ENCODE results near the gene RSU1. TPM values are rescaled to one million over a fixed set of nuclear protein-coding genes. Genes with fewer than 3 reads are reported as not detected.
"Not testable (repeated sequence)": the region's sequence is repeated elsewhere in the genome, so short reads cannot be mapped to it uniquely, and the experiment has no call there.

Gene RSU1
- total RNA-seq, 2 experiments from 2014 or later = 69.5 to 72.7 TPM

DNA sequence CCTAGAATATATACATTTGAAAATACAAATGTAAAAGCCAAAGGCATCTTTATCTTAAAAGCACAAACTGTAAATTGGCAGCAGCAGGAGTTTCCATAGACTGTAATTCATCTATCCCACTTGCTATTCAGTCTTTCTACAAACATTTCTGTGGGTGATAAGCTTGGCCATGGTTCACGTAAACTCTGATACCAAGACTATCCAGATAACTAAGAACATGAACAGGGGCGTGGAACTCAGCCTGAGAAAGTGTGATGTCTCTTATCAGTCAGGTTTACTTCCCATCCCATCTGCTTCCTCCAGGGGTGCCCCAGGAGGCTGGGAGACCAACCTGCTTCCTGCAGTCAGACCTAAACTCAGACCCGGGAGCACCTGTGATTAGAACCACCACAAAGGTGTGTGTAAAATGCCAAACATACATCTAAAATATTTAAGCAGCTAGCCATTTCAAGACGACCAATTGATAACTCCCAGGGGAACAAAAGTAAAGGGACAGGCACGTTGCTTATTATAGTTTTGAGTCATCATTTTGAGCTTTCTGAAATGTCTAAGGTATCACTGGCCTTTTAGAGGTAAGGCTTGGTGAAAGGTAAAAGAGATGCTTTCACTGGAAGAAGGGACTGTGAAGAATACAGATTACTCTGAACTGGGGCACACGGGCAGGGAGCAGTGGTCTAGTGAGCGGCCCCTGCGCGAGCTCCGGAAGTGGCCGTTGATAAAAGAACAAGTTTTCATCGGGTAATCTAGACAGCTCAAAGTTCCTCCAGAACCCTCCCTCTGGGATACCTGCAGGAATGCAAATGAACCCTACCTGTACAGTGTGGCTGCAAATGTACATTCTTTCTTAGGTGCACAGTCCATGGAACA lies 51.5 kb downstream of the RSU1 start:
- no peak for DNase-seq
- ATAC-seq (ENCODE audit: low read depth) = no peak
- Mint-ChIP-seq H3K4me3 (no peak overlapping the region), H3K27me3 (no peaks in the 10 kb centered on the region), H3K9me3 (no peaks in the 10 kb centered on the region), H3K36me3 (peaks cover 10% of the 10 kb centered on the region), H3K4me1 (peaks cover 7% of the 10 kb centered on the region), H3K27ac (no peak overlapping the region)
- POLR2A ChIA-PET = no interaction called here

DNA sequence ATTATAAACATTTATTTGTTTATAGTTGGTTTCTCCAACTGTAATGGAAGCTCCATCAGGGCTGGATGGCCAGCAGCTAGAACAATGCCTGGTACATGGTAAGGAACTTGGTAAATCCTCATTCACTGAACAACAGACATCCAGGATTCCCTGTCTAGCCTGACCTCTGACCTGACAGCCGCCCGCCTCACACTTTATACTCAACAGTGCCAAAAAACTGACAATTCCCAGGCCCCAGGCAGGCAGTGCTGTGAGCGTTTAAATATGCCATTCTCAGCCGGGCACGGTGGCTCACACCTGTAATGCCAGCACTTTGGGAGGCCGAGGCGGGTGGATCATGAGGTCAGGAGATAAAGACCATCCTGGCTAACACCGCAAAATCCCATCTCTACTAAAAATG lies 55.9 kb downstream of the RSU1 start:
- Mint-ChIP-seq H3K27ac (no peak overlapping the region), H3K9me3 (no peaks in the 10 kb centered on the region), H3K27me3 (no peaks in the 10 kb centered on the region), H3K4me3 (no peak overlapping the region), H3K4me1 (peaks cover 2% of the 10 kb centered on the region), H3K36me3 (peaks cover 25% of the 10 kb centered on the region)
- ATAC-seq (ENCODE audit: low read depth) (no peak), DNase-seq (no peak)
- POLR2A ChIA-PET = no interaction called here

DNA sequence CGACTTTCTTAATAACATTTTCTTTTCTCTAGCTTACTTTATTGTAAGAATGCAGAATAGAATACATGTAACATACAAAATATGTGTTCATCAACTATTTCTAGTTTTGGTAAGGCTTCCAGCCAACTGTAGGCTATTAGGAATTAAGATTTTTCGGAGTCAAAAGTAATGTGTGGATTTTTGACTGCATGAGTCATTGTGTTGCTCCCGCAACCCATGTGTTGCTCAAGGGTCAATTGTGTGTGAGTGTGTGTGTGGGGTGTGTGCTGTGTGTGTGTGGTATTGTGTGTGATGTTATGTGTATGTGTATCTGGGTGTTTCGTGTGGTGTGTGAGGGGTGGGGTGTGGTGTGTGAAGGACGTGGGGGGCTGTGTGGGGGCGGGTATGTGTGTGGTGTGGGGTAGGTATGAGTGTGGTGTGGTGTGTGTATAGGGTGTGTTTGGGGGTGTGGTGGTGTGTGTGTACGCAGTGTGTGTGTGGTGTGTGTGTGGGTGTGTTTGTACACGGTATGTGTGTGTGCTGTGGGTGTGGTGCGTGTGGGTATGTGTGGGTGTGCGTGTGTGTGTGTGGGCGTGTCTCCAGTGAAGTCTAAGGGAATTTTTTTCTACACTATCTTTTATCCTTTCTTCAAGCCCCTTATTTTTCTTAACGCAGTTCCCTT lies 60.5 kb downstream of the RSU1 start:
- H3K27me3 Mint-ChIP-seq = no peaks in the 10 kb centered on the region
- H3K4me1 Mint-ChIP-seq = peaks cover 2% of the 10 kb centered on the region
- ATAC-seq (ENCODE audit: low read depth) = no peak
- H3K9me3 Mint-ChIP-seq = no peaks in the 10 kb centered on the region
- POLR2A ChIA-PET = no interaction called here
- H3K4me3 Mint-ChIP-seq = no peak overlapping the region
- H3K27ac Mint-ChIP-seq = no peak overlapping the region
- no peak for DNase-seq
- H3K36me3 Mint-ChIP-seq = peaks cover 23% of the 10 kb centered on the region

DNA sequence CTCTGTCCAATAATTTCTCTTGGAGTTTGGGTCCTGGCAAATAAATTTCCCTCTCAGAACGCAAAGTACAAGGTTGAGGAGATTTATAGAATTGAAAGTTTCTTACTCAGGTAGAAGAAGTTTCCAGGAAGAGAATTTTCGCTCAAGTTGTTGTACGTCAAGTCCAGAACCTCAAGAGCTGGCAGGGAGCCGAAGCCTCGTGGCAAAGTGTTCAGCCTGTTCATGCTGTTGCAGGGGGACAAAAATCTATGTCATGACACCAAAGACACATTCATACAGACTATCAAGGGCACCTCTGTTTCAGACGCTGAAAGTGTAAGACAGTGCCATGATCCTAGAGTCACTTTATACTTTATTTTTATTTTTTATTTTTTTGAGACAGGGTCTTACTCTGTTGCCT lies 62.5 kb downstream of the RSU1 start:
- H3K9me3 Mint-ChIP-seq = no peaks in the 10 kb centered on the region
- POLR2A ChIA-PET = no interaction called here
- H3K4me3 Mint-ChIP-seq = no peak overlapping the region
- DNase-seq (no peak), ATAC-seq (ENCODE audit: low read depth) (no peak)
- peaks cover 29% of the 10 kb centered on the region for H3K36me3 Mint-ChIP-seq
- H3K4me1 Mint-ChIP-seq = peaks cover 2% of the 10 kb centered on the region
- no peaks in the 10 kb centered on the region for H3K27me3 Mint-ChIP-seq
- H3K27ac Mint-ChIP-seq = no peak overlapping the region

DNA sequence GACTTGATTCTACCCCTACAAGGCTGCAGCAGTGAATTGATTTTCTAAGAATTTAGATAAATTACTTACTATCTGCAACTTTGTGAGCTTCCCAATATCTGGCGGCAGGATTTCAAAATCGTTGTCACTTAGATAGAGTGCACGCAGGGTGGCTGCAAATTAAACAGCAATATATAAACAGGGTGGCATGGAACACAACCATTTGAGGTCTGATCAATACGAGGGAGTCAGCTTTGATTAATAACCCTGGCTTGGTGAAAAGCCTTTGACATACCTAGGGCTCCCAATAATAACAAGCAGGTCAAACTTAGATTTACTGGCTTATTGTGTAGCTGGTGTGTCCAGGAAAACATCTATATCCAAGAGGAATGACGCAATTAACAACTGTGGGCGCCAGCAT lies 64.4 kb downstream of the RSU1 start:
- H3K27ac Mint-ChIP-seq; POLR2A ChIA-PET; H3K27me3 Mint-ChIP-seq; DNase-seq; H3K4me1 Mint-ChIP-seq; ATAC-seq (ENCODE audit: low read depth); H3K9me3 Mint-ChIP-seq; H3K4me3 Mint-ChIP-seq: not testable (repeated sequence)
- peaks cover 36% of the 10 kb centered on the region for H3K36me3 Mint-ChIP-seq

DNA sequence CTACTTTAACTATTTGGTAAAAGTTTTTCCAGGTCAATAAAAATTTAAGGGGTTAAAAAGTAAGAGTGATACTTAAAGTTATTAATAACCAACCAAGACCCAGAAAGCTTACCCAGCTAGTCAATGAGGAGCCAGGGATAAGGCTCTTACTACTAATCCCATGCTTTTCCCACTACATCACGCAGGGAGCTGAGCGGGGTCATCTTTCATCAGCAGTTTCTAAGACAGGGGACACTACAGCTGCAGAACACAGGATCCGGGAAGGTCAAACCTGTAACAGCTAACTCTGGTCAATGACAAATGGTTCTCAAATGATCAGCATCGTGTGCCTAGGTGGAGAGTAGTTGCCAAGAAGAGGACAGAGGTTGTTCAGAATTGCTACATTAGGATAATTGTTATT lies 65.1 kb downstream of the RSU1 start:
- H3K36me3 Mint-ChIP-seq = peaks cover 30% of the 10 kb centered on the region
- no peak for ATAC-seq (ENCODE audit: low read depth)

DNA sequence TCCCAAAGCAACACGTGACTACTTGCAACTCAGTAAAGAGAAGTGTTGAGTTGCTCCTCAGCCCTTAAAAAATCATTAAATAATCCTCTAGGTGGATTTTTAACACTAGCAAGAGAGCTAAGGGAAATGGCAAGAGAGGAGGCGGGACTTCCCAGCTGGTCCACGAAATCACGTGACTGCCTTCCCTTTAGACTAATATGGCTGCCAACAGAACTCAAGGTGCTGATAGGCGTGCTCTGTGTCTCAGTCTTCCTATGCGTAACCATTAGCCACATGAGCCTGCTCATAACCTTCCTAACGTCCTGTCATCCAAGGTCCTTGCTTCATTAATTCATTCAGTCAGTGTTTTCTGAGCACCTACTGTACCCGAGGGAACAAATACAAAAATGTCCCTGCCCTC lies 66.0 kb downstream of the RSU1 start:
- H3K27ac Mint-ChIP-seq = no peak overlapping the region
- no peaks in the 10 kb centered on the region for H3K27me3 Mint-ChIP-seq
- H3K4me3 Mint-ChIP-seq = no peak overlapping the region
- POLR2A ChIA-PET = no interaction called here
- H3K9me3 Mint-ChIP-seq = no peaks in the 10 kb centered on the region
- ATAC-seq (ENCODE audit: low read depth) (no peak), DNase-seq (no peak)
- no peaks in the 10 kb centered on the region for H3K4me1 Mint-ChIP-seq
- peaks cover 23% of the 10 kb centered on the region for H3K36me3 Mint-ChIP-seq

More for the DNA sequence above, 65.1 kb downstream of the RSU1 start:
- no peaks in the 10 kb centered on the region for H3K9me3 Mint-ChIP-seq
- no peak overlapping the region for H3K4me3 Mint-ChIP-seq
- no peak overlapping the region for H3K27ac Mint-ChIP-seq
- DNase-seq = no peak
- H3K4me1 Mint-ChIP-seq = peaks cover 2% of the 10 kb centered on the region
- H3K27me3 Mint-ChIP-seq = no peaks in the 10 kb centered on the region
- POLR2A ChIA-PET = no interaction called here

DNA sequence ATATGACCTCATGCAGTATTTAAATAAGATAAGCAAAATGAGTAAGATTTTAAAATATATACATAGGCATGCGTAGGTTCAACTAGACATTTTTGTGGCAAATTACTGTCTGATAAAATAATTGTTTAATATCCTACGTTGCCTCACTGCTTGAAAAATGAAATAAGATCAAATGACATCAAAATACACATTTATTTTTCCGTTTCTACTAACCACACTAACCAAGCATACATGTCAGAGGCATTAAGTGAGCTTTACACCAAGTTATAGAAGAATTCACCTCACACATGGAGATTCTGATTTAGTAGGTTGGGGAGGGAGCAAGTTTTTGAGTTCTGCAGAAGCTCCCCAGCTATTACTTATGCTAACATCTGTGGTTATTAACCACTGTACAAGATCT lies 66.8 kb downstream of the RSU1 start:
- POLR2A ChIA-PET = no interaction called here
- Mint-ChIP-seq H3K4me1 (no peaks in the 10 kb centered on the region), H3K36me3 (peaks cover 23% of the 10 kb centered on the region)

DNA sequence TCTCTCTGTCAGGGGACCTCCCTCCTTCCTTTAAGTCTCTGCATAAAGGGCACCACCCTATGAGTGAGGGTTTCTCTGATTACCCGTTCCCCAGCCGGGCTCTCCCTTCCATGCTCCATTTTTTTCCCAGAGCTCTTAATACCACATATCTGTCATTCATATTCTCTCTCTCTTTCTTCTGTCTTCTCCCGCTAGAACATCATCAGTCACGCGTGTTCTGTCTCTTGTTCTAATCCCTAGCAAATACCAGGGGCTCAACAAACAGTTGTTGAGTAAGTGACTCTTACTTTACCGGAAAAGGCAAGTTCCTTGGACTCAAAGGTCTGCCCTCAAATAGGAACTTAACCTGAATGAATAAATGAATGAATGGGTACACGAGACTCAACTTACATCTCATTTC lies 68.5 kb downstream of the RSU1 start:
- POLR2A ChIA-PET = no interaction called here
- H3K27ac Mint-ChIP-seq = no peak overlapping the region

More for the DNA sequence above, 66.8 kb downstream of the RSU1 start:
- Mint-ChIP-seq H3K27me3 (no peaks in the 10 kb centered on the region), H3K9me3 (no peaks in the 10 kb centered on the region), H3K4me3 (no peak overlapping the region), H3K27ac (no peak overlapping the region)
- ATAC-seq (ENCODE audit: low read depth) (no peak), DNase-seq (no peak)

DNA sequence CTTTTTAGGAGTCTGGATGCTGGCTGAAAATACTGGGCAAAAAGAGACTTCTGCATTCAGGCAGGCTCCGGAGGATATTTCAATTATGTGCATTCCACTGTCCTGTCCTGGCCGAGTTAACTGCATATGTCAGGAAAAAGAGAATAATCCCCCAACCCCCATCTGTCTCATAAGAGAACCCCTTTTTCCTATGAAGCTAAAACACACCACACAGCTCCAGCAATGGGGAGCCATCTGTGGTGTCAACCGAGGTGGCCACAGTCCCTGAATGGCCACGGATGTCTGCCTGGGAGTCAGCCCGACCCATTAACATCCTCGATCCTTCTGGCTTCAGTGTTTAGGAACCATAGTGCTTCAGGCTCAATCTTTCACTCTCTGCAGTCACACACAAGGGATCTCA lies 70.4 kb downstream of the RSU1 start:
- H3K27ac Mint-ChIP-seq = no peak overlapping the region
- no peak for DNase-seq
- peaks cover 27% of the 10 kb centered on the region for H3K36me3 Mint-ChIP-seq
- H3K4me3 Mint-ChIP-seq = no peak overlapping the region
- H3K9me3 Mint-ChIP-seq = no peaks in the 10 kb centered on the region
- H3K27me3 Mint-ChIP-seq = no peaks in the 10 kb centered on the region
- H3K4me1 Mint-ChIP-seq = no peaks in the 10 kb centered on the region
- no peak for ATAC-seq (ENCODE audit: low read depth)
- POLR2A ChIA-PET = no interaction called here

More for the DNA sequence above, 68.5 kb downstream of the RSU1 start:
- Mint-ChIP-seq H3K4me3 (no peak overlapping the region), H3K9me3 (no peaks in the 10 kb centered on the region), H3K36me3 (peaks cover 28% of the 10 kb centered on the region), H3K27me3 (no peaks in the 10 kb centered on the region), H3K4me1 (no peaks in the 10 kb centered on the region)
- no peak for DNase-seq
- ATAC-seq (ENCODE audit: low read depth) = no peak

DNA sequence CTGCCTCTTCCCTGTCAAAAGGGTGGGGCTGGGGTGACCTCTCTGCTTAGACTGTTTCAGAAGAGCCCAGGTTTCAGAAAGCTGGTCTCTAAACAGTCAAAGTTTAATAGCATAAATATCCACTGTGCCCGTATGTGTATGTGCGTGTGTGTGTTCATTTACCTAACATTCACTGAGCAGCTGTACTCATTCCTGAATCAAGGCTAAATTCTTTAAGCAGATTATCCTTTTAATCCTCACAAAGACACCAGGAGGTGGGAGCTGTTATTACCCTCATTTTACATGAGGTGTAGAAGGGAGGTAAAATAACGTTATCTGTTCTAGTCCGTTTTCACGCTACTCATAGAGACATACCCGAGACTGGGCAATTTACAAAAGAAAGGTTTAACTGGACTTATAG lies 72.2 kb downstream of the RSU1 start:
- Mint-ChIP-seq H3K4me3 (no peak overlapping the region), H3K27me3 (no peaks in the 10 kb centered on the region), H3K36me3 (peaks cover 31% of the 10 kb centered on the region), H3K27ac (no peak overlapping the region), H3K4me1 (no peaks in the 10 kb centered on the region), H3K9me3 (no peaks in the 10 kb centered on the region)
- POLR2A ChIA-PET = no interaction called here
- no peak for ATAC-seq (ENCODE audit: low read depth)
- DNase-seq = no peak

DNA sequence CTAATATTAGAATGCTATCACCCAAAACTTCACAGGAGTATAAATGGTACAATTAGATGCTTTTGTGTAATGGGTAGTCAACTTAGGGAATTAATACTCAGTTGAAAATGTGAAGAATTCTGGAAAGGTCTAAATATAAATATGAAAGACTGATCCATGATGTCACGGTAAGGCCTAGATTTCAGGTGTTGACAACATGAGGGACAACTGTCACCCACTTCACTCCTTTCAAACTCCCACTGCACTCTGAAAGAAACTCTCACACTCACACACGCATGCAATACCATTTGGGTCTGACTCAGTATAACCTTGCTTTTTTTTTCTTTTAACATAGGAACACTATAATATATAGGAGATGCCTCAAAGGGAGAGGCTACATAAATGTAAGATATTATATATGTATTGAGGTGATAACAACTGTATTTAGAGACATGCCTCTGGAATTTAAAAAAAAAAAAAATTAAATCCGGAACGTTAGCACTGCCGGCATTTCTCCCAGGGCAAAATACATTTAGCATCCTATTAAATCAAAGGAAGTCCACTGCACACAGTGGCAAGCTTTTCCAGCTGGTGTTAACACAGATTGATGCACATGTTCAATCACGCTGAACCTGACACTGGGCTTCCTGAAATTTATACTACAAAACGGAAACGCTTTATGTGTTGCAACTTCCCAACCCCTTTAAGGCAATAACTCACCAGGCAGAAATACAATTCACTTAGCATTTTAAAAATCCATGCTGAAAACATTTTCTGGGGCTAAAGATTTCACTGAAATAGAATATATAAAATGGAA lies 74.9 kb downstream of the RSU1 start:
- H3K4me1 Mint-ChIP-seq = no peaks in the 10 kb centered on the region
- no peaks in the 10 kb centered on the region for H3K27me3 Mint-ChIP-seq
- no peaks in the 10 kb centered on the region for H3K9me3 Mint-ChIP-seq
- POLR2A ChIA-PET = no interaction called here
- ATAC-seq (ENCODE audit: low read depth) (no peak), DNase-seq (no peak)
- no peak overlapping the region for H3K4me3 Mint-ChIP-seq
- H3K27ac Mint-ChIP-seq = no peak overlapping the region
- peaks cover 46% of the 10 kb centered on the region for H3K36me3 Mint-ChIP-seq

DNA sequence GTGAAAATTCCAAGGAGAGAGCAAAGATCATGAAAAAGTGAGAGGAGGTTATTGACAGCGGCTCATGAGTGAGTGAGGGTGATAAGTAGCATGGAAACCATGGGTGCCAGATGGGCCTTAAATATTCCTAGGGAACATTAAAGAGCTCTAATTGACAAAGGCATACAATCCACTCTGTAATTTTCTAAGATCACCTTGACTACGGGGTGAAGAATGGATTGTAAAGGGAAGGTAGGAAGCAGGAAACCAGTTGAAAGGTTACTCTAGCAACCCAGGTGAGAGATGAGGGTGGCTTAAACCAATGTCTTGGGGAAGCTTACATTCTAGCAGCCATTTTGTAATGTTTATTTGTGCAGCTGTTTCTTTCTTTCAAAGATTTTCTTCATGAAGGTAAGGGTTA lies 75.7 kb downstream of the RSU1 start:
- Mint-ChIP-seq H3K27ac (no peak overlapping the region), H3K9me3 (peaks cover 2% of the 10 kb centered on the region), H3K4me3 (no peak overlapping the region), H3K27me3 (no peaks in the 10 kb centered on the region), H3K4me1 (no peaks in the 10 kb centered on the region), H3K36me3 (peaks cover 54% of the 10 kb centered on the region)
- POLR2A ChIA-PET = interaction anchor here (0.6 kb wide), 1 partner anchor 71 kb away, joined by 3 read pairs; no protein-coding TSS in a partner anchor
- DNase-seq (no peak), ATAC-seq (ENCODE audit: low read depth) (no peak)
